Measurements from ENCODE around the gene HMCN1.

DNA sequence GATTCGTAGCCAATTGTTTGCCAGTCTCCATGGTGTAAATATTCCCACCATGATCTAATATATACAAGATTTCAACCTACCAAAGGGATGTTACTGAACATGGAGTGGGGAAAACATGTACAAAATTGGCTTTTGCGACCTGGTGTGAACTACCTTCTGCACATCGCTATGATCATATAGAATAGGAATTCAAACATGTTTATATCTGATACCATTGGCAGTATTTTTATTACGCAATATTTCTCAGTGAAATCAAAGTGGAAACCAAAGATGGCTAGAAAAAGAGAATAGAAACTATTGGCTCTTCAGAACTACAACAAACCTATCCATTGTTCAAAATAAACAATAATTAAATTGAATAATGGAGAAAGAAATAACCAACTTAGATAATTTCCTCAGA lies 355.7 kb downstream of the HMCN1 start:
- TF ChIP-seq, protein P1, sequence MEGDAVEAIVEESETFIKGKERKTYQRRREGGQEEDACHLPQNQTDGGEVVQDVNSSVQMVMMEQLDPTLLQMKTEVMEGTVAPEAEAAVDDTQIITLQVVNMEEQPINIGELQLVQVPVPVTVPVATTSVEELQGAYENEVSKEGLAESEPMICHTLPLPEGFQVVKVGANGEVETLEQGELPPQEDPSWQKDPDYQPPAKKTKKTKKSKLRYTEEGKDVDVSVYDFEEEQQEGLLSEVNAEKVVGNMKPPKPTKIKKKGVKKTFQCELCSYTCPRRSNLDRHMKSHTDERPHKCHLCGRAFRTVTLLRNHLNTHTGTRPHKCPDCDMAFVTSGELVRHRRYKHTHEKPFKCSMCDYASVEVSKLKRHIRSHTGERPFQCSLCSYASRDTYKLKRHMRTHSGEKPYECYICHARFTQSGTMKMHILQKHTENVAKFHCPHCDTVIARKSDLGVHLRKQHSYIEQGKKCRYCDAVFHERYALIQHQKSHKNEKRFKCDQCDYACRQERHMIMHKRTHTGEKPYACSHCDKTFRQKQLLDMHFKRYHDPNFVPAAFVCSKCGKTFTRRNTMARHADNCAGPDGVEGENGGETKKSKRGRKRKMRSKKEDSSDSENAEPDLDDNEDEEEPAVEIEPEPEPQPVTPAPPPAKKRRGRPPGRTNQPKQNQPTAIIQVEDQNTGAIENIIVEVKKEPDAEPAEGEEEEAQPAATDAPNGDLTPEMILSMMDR (IDR thresholded peaks at IDR 0.05), result no peak
- TF ChIP-seq POLR2A (IDR thresholded peaks at IDR 0.05), result no peak

All from adrenal gland (tissue), 5 donors.